Body of pancreas (tissue), 4 donors: Measurements from ENCODE around the gene SH2D2A.

ENCODE experiments used
- POLR2A ChIP-seq, 3 donors: fragments of 450-650 bp; IDR thresholded peaks; one replicate each; pipeline ENCODE4 v1.6.1; 2016; ENCODE audit warnings: antibody characterized with exemption in 3 of 3, mild to moderate bottlenecking in 2 of 3
- TF ChIP-seq, protein P1 (sequence below), 7 experiments: fragments of 450-650 bp in 4 of 7; fragments of 200-600 bp in 3 of 7; sonication (generic) in 3 of 7; IDR thresholded peaks; one replicate each; pipeline ENCODE4 v1.5.1; 2016 to 2019; ENCODE audit warnings: antibody characterized with exemption in 7 of 7

DNA sequence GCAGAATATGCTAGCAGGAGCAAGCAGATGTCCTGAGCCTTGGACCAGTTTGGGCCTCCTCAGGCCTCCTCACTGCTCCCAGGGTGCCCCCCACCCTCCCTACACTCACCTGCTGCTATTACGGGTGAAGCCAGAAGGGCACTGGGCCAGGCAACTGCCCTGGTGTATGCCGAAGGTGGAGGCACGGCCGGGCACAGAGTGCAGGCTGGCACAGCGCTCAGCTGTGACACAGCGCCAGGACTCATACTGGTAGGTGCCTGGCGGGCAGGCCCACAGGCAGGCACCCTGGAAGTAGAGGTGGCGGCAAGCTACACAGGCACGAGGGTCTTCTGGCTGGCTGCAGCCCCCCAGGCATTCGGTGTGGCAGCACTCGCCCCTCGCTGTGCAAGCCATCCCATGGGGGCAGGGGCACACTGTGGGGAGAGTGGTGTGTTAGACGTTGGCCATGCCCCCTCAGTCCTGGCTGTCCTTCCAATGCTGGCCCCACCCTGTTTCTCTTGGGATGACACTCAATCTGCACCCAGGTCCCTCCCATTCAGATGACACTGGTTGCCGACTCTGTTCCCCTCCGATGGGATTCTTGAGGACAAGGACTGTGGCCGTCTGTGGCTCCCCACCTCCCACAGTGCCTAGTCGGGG, 35.2 kb upstream of the SH2D2A start:
- no peak for TF ChIP-seq POLR2A (IDR thresholded peaks at IDR 0.05)
- TF ChIP-seq, protein P1, sequence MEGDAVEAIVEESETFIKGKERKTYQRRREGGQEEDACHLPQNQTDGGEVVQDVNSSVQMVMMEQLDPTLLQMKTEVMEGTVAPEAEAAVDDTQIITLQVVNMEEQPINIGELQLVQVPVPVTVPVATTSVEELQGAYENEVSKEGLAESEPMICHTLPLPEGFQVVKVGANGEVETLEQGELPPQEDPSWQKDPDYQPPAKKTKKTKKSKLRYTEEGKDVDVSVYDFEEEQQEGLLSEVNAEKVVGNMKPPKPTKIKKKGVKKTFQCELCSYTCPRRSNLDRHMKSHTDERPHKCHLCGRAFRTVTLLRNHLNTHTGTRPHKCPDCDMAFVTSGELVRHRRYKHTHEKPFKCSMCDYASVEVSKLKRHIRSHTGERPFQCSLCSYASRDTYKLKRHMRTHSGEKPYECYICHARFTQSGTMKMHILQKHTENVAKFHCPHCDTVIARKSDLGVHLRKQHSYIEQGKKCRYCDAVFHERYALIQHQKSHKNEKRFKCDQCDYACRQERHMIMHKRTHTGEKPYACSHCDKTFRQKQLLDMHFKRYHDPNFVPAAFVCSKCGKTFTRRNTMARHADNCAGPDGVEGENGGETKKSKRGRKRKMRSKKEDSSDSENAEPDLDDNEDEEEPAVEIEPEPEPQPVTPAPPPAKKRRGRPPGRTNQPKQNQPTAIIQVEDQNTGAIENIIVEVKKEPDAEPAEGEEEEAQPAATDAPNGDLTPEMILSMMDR (IDR thresholded peaks at IDR 0.05): peak in 3 of 7 experiments; percentile 26 to 37 (median 28)
